H1 (cell line): ENCODE data around the gene COG7.

Experiments used
- CBX8 ChIP-seq: fragments of 300-800, 300-1000 bp; sonication (generic); IDR thresholded peaks from 2 replicates; pipeline ENCODE4 v1.7.1; 2016; ENCODE audit warnings: low read depth, low read length, borderline replicate concordance
- CTCF ChIP-seq, 3 experiments: IDR thresholded peaks; 1 replicate in 2 of 3; 2 replicates in 1 of 3; pipeline versions ENCODE4 v1.5.1 to v1.6.1; 2011; ENCODE audit warnings: low read length in 3 of 3, mild to moderate bottlenecking in 3 of 3, inconsistent platforms in 2 of 3, low read depth in 1 of 3, moderate library complexity in 1 of 3; ENCODE audit not compliant: insufficient read depth in 1 of 3; ENCODE audit errors: control extremely low read depth in 1 of 3
- EZH2 ChIP-seq: fragments of 200-600 bp; sonication (generic); IDR thresholded peaks from 2 replicates; pipeline ENCODE4 v1.7.1; 2012; ENCODE audit warnings: low read depth, mild to moderate bottlenecking, moderate library complexity, low read length, inconsistent platforms; ENCODE audit not compliant: severe bottlenecking
- HDAC2 ChIP-seq, 2 experiments: fragments of 300-600 bp in 1 of 2; sonication (generic) in 1 of 2; IDR thresholded peaks; 2 replicates each; pipeline ENCODE4 v1.6.1; 2011 to 2012; ENCODE audit warnings: low read depth in 2 of 2, low read length in 2 of 2, mild to moderate bottlenecking in 2 of 2, moderate library complexity in 2 of 2, borderline replicate concordance in 1 of 2, inconsistent platforms in 1 of 2
- POLR2A ChIP-seq, 2 experiments: IDR thresholded peaks; 1 replicate in 1 of 2; 2 replicates in 1 of 2; pipeline ENCODE4 v1.6.1; 2011; ENCODE audit warnings: low read depth in 2 of 2, low read length in 2 of 2, mild to moderate bottlenecking in 2 of 2; ENCODE audit errors: control extremely low read depth in 1 of 2
- RXRA ChIP-seq: IDR thresholded peaks from 2 replicates; pipeline ENCODE4 v1.6.1; 2011; ENCODE audit warnings: low read depth, mild to moderate bottlenecking, low read length, moderate library complexity; ENCODE audit not compliant: insufficient read depth
- TAF7 ChIP-seq: optimal IDR thresholded peaks from 2 replicates; pipeline ENCODE3; 2011; ENCODE audit warnings: low read depth, mild to moderate bottlenecking, inconsistent platforms, low read length, moderate library complexity, borderline replicate concordance

DNA sequence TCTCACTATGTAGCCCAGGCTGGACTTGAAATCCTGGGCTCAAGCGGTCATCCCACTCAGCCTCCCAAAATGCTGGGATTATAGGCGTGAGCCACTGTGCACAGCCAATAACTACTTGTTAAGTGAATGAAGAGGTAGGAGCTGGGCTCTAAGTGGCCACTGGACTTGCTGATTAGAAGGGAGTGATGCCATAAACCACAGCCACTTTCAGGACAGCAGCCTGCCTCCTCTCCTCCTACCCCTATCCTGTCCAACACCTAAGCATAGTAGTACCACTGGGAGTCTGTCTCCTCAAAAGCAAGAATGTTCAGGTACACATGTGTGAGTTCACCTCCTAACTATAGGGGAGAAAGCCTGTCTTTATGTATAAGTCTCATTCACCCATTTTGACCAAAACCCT is 12.2 kb upstream of the COG7 start:
- TF ChIP-seq CTCF (IDR thresholded peaks at IDR 0.05; ENCODE audit: control extremely low read depth in 1 of 3, insufficient read depth in 1 of 3, low read depth in 1 of 3, low read length in 3 of 3) (no peak), RXRA (no peak), EZH2 (no peak), POLR2A (IDR thresholded peaks at IDR 0.05; ENCODE audit: control extremely low read depth in 1 of 2, low read depth in 2 of 2, low read length in 2 of 2) (no peak), CBX8 (no peak), HDAC2 (IDR thresholded peaks at IDR 0.05; ENCODE audit: borderline replicate concordance in 1 of 2, low read depth in 2 of 2, low read length in 2 of 2) (no peak), TAF7 (no peak)
